Amniotic epithelial cell (primary cell): ENCODE data around the gene DOCK2.
A peak's percentile ranks its signal among the peaks of the same experiment; 100 is the strongest.
"Not testable (repeated sequence)": the region's sequence is repeated elsewhere in the genome, so short reads cannot be mapped to it uniquely, and the experiment has no call there.

Experiments
- DNase-seq: peaks from one replicate; pipeline ENCODE4 v3.0.0-alpha.2; 2010; ENCODE audit warnings: low read depth

DOCK2 gene

GRCh38 chr5:169637549-169638121 lies 560 bp downstream of the DOCK2 start:
- no peak for DNase-seq

- DNase-seq = peak; percentile 21
Measured at GRCh38 chr5:169641253-169641652, 4.2 kb downstream of the DOCK2 start.

- no peak for DNase-seq
Measured at GRCh38 chr5:169646856-169647255, 9.8 kb downstream of the DOCK2 start.

GRCh38 chr5:169647566-169647965 lies 10.5 kb downstream of the DOCK2 start:
- DNase-seq = no peak

- DNase-seq = peak; percentile 19
Measured at GRCh38 chr5:169648725-169649310, 11.7 kb downstream of the DOCK2 start.

- DNase-seq = no peak
Measured at GRCh38 chr5:169649486-169649885, 12.4 kb downstream of the DOCK2 start.

- DNase-seq = peak; percentile 86
Measured at GRCh38 chr5:169650701-169651331, 13.7 kb downstream of the DOCK2 start.

GRCh38 chr5:169651526-169651925 lies 14.5 kb downstream of the DOCK2 start:
- no peak for DNase-seq

GRCh38 chr5:169652057-169652456 lies 15.0 kb downstream of the DOCK2 start:
- no peak for DNase-seq

- no peak for DNase-seq
Measured at GRCh38 chr5:169653091-169653490, 16.0 kb downstream of the DOCK2 start.

- DNase-seq = no peak
Measured at GRCh38 chr5:169655353-169655752, 18.3 kb downstream of the DOCK2 start.

GRCh38 chr5:169656125-169656901 lies 19.2 kb downstream of the DOCK2 start:
- peak; percentile 54 for DNase-seq

GRCh38 chr5:169657127-169657526 lies 20.1 kb downstream of the DOCK2 start:
- no peak for DNase-seq

GRCh38 chr5:169662451-169662850 lies 25.4 kb downstream of the DOCK2 start:
- not testable (repeated sequence) for DNase-seq

GRCh38 chr5:169663537-169663936 lies 26.5 kb downstream of the DOCK2 start:
- DNase-seq = no peak

GRCh38 chr5:169666365-169666764 lies 29.3 kb downstream of the DOCK2 start:
- no peak for DNase-seq

- no peak for DNase-seq
Measured at GRCh38 chr5:169667896-169668674, 31.0 kb downstream of the DOCK2 start.

- no peak for DNase-seq
Measured at GRCh38 chr5:169668732-169669131, 31.7 kb downstream of the DOCK2 start.

- no peak for DNase-seq
Measured at GRCh38 chr5:169670769-169671525, 33.9 kb downstream of the DOCK2 start.

GRCh38 chr5:169682026-169682425 lies 45.0 kb downstream of the DOCK2 start:
- DNase-seq = no peak

- no peak for DNase-seq
Measured at GRCh38 chr5:169686137-169686536, 49.1 kb downstream of the DOCK2 start.
